H9 (cell line): ENCODE measurements around the gene RCC1. TPM values are rescaled to one million over a fixed set of nuclear protein-coding genes. Genes with fewer than 3 reads are reported as not detected.

Source experiments
- DNase-seq: peaks from one replicate; pipeline ENCODE4 v3.0.0-alpha.2; 2017
- H2AFZ ChIP-seq: one replicate; pipeline ENCODE4 v1.6.1; 2013; ENCODE audit warnings: mild to moderate bottlenecking, low read length, control low read depth, moderate library complexity
- H2AK5ac ChIP-seq: 2 replicates; pipeline ENCODE4 v1.6.1; 2013; ENCODE audit warnings: low read length, control low read depth, mixed read lengths; ENCODE audit not compliant: insufficient read length
- H2BK120ac ChIP-seq: one replicate; pipeline ENCODE4 v1.6.1; 2013; ENCODE audit warnings: low read depth, mild to moderate bottlenecking, low read length, control low read depth, inconsistent platforms; ENCODE audit not compliant: poor library complexity, severe bottlenecking
- H2BK12ac ChIP-seq: 2 replicates; pipeline ENCODE4 v1.6.1; 2013; ENCODE audit warnings: low read length, control low read depth, mixed read lengths, low read depth; ENCODE audit not compliant: insufficient read length
- H2BK15ac ChIP-seq: 2 replicates; pipeline ENCODE4 v1.6.1; 2013; ENCODE audit warnings: low read depth, low read length, control low read depth
- H2BK20ac ChIP-seq: one replicate; pipeline ENCODE4 v1.6.1; 2013; ENCODE audit warnings: low read depth, mild to moderate bottlenecking, low read length, control low read depth, inconsistent platforms; ENCODE audit not compliant: poor library complexity, severe bottlenecking
- H2BK5ac ChIP-seq: 2 replicates; pipeline ENCODE4 v1.6.1; 2013; ENCODE audit warnings: low read length, control low read depth, mixed read lengths; ENCODE audit not compliant: insufficient read length
- H3K14ac ChIP-seq: 2 replicates; pipeline ENCODE4 v1.6.1; 2013; ENCODE audit warnings: low read length, control low read depth; ENCODE audit not compliant: insufficient read depth
- H3K18ac ChIP-seq: 2 replicates; pipeline ENCODE4 v1.6.1; 2013; ENCODE audit warnings: low read depth, mild to moderate bottlenecking, mixed read lengths, low read length, control low read depth; ENCODE audit not compliant: insufficient read length
- H3K23ac ChIP-seq: 2 replicates; pipeline ENCODE4 v1.6.1; 2013; ENCODE audit warnings: low read length, control low read depth, mixed read lengths, low read depth; ENCODE audit not compliant: insufficient read length
- H3K23me2 ChIP-seq: 2 replicates; pipeline ENCODE4 v1.6.1; 2013; ENCODE audit warnings: low read depth, mild to moderate bottlenecking, mixed read lengths, low read length, control low read depth; ENCODE audit not compliant: insufficient read length, poor library complexity, severe bottlenecking
- H3K27ac ChIP-seq: 2 replicates; pipeline ENCODE4 v1.5.1; 2013; ENCODE audit warnings: low read length, control low read depth, mixed read lengths, low read depth; ENCODE audit not compliant: insufficient read length
- H3K27me3 ChIP-seq: 2 replicates; pipeline ENCODE4 v1.6.1; 2013; ENCODE audit warnings: low read length, control low read depth, inconsistent platforms; ENCODE audit not compliant: insufficient read depth
- H3K4ac ChIP-seq: 2 replicates; pipeline ENCODE4 v1.6.1; 2013; ENCODE audit warnings: low read depth, mild to moderate bottlenecking, control low read depth, inconsistent platforms, low read length, moderate library complexity
- H3K4me1 ChIP-seq: 2 replicates; pipeline ENCODE4 v1.6.1; 2013; ENCODE audit warnings: low read length, control low read depth, inconsistent platforms; ENCODE audit not compliant: insufficient read depth
- H3K4me2 ChIP-seq: 2 replicates; pipeline ENCODE4 v1.6.1; 2013; ENCODE audit warnings: low read length, control low read depth, mixed read lengths; ENCODE audit not compliant: insufficient read length, insufficient read depth
- H3K56ac ChIP-seq: 2 replicates; pipeline ENCODE4 v1.6.1; 2013; ENCODE audit warnings: low read depth, mild to moderate bottlenecking, mixed read lengths, low read length, control low read depth; ENCODE audit not compliant: insufficient read length
- H3K79me1 ChIP-seq: 2 replicates; pipeline ENCODE4 v1.6.1; 2013; ENCODE audit warnings: low read depth, mild to moderate bottlenecking, moderate library complexity, low read length, control low read depth, inconsistent platforms; ENCODE audit not compliant: insufficient read depth, poor library complexity, severe bottlenecking
- H3K79me2 ChIP-seq: 2 replicates; pipeline ENCODE4 v1.6.1; 2013; ENCODE audit warnings: low read length, control low read depth, inconsistent platforms; ENCODE audit not compliant: insufficient read depth
- H3K9ac ChIP-seq: 2 replicates; pipeline ENCODE4 v1.6.1; 2013; ENCODE audit warnings: low read length, control low read depth, mixed read lengths; ENCODE audit not compliant: insufficient read length; ENCODE audit errors: extremely low read depth
- H3K9me3 ChIP-seq: one replicate; pipeline ENCODE4 v1.6.1; 2013; ENCODE audit warnings: low read depth, low read length, inconsistent platforms; ENCODE audit not compliant: control insufficient read depth
- H3T11ph ChIP-seq: one replicate; pipeline ENCODE4 v1.6.1; 2013; ENCODE audit warnings: mild to moderate bottlenecking, low read length, control low read depth, inconsistent platforms
- H4K20me1 ChIP-seq: one replicate; pipeline ENCODE4 v1.6.1; 2013; ENCODE audit not compliant: control insufficient read depth, insufficient read length, insufficient read depth
- H4K5ac ChIP-seq: 2 replicates; pipeline ENCODE4 v1.6.1; 2013; ENCODE audit warnings: low read depth, mild to moderate bottlenecking, mixed read lengths, low read length, control low read depth; ENCODE audit not compliant: insufficient read length
- H4K8ac ChIP-seq: replicated peaks from 2 replicates; pipeline ENCODE4 v1.6.1; 2013; ENCODE audit warnings: low read length, control low read depth, mixed read lengths, low read depth; ENCODE audit not compliant: insufficient read length
- H4K91ac ChIP-seq: 2 replicates; pipeline ENCODE4 v1.6.1; 2013; ENCODE audit warnings: low read depth, mild to moderate bottlenecking, moderate library complexity, mixed read lengths, low read length, control low read depth; ENCODE audit not compliant: insufficient read length
- H3K27ac Mint-ChIP-seq, 3 experiments: 2 replicates in 2 of 3; 3 replicates in 1 of 3; pipeline ENCODE4 v1.8.0; 2020 to 2021; ENCODE audit warnings: mixed read lengths in 3 of 3, mild to moderate bottlenecking in 1 of 3, moderate library complexity in 1 of 3
- H3K27me3 Mint-ChIP-seq: 2 replicates; pipeline ENCODE4 v1.8.0; 2021; ENCODE audit warnings: low read depth, mild to moderate bottlenecking, moderate library complexity, mixed read lengths
- H3K36me3 Mint-ChIP-seq, 3 experiments: 2 replicates in 2 of 3; 3 replicates in 1 of 3; pipeline ENCODE4 v1.8.0; 2020 to 2021; ENCODE audit warnings: low read depth in 3 of 3, mixed read lengths in 3 of 3; ENCODE audit not compliant: insufficient read depth in 1 of 3
- H3K4me1 Mint-ChIP-seq, 2 experiments: 2 replicates each; pipeline ENCODE4 v1.8.0; 2020; ENCODE audit warnings: mixed read lengths in 2 of 2
- H3K4me3 Mint-ChIP-seq, 2 experiments: 2 replicates in 1 of 2; 3 replicates in 1 of 2; pipeline ENCODE4 v1.8.0; 2020 to 2021; ENCODE audit warnings: mild to moderate bottlenecking in 2 of 2, mixed read lengths in 2 of 2, moderate library complexity in 1 of 2
- H3K9me3 Mint-ChIP-seq, 2 experiments: 2 replicates in 1 of 2; 3 replicates in 1 of 2; pipeline ENCODE4 v1.8.0; 2020; ENCODE audit warnings: mild to moderate bottlenecking in 2 of 2, mixed read lengths in 2 of 2, moderate library complexity in 1 of 2
- CTCF ChIP-seq: fragments of 200-600 bp; sonication (generic); conservative IDR thresholded peaks from 3 replicates; pipeline ENCODE4 v1.8.0; 2021; ENCODE audit warnings: antibody characterized with exemption, mild to moderate bottlenecking
- WGBS: extraction: QIAGEN DNeasy Blood & Tissue Kit; methylation state at CpG from one replicate; pipeline ENCODE4 v1.1.7; 2013; ENCODE audit warnings: missing lambda C conversion rate, low lambda C conversion rate, mixed read lengths; ENCODE audit not compliant: insufficient read length; ENCODE audit errors: extremely low coverage; 5-methylcytosine and 5-hydroxymethylcytosine counted together
- total RNA-seq: library from RNA; stranded (reverse); gene quantifications from 2 replicates; pipeline ENCODE4 v1.2.1, GENCODE V29; 2021

Gene RCC1
- total RNA-seq, 1 experiment from 2014 or later, result 93.6 TPM

GRCh38 chr1:28552758-28553663, 47.2 kb downstream of the RCC1 start, which contains the start of gene TRNAU1AP:
Gene TRNAU1AP, plus strand, starts transcription at chr1:28553085. Its CDS starts 26 bp downstream, at chr1:28553111.
- Histone ChIP-seq H3K4me1 (no peaks in the 10 kb centered on the region), H3K56ac (no peak within 1 kb of the TSS), H2BK120ac (peak within 1 kb of the TSS; percentile 80), H3K23ac (no peak within 1 kb of the TSS), H2BK20ac (no peak within 1 kb of the TSS), H4K20me1 (no peaks in the 10 kb centered on the region), H3K9me3 (no peaks in the 10 kb centered on the region), H4K5ac (no peak within 1 kb of the TSS), H2AFZ (peak within 1 kb of the TSS; percentile 93), H3T11ph (no peak within 1 kb of the TSS), H3K4me2 (peak within 1 kb of the TSS; percentile 88), H3K9ac (peak within 1 kb of the TSS; percentile 74), H3K14ac (peak within 1 kb of the TSS; percentile 84), H2BK5ac (no peak within 1 kb of the TSS), H4K91ac (no peak within 1 kb of the TSS), H3K18ac (peak within 1 kb of the TSS; percentile 84), H3K27ac (no peak within 1 kb of the TSS), H3K23me2 (peaks cover 5% of the 10 kb centered on the region), H3K27me3 (no peaks in the 10 kb centered on the region), H3K79me1 (no peaks in the 10 kb centered on the region), H2AK5ac (no peak within 1 kb of the TSS), H2BK12ac (no peak within 1 kb of the TSS), H3K4ac (no peak within 1 kb of the TSS), H4K8ac (no peak within 1 kb of the TSS), H2BK15ac (no peak within 1 kb of the TSS), H3K79me2 (no peaks in the 10 kb centered on the region)
- WGBS, result no CpG with 5 or more reads among the region's 63 CpGs
- Mint-ChIP-seq H3K4me1 (peaks cover 1 to 6% of the 10 kb centered on the region in 2 experiments; a peak in 2 of 4 replicates), H3K9me3 (no peaks in the 10 kb centered on the region), H3K36me3 (peaks cover 10 to 29% (median 25%) of the 10 kb centered on the region in 3 experiments; a peak in 6 of 7 replicates), H3K27me3 (no peaks in the 10 kb centered on the region; the same call in 1 of the 2 replicates), H3K27ac (peak within 1 kb of the TSS; percentile 92 to 99 (median 98)), H3K4me3 (peak within 1 kb of the TSS; percentile 96 to 99)
- peak; percentile 97 for DNase-seq
- TF ChIP-seq CTCF, result no peak
